ENCODE measurements around the gene XPO6. TPM values are rescaled to one million over a fixed set of nuclear protein-coding genes. Genes with fewer than 3 reads are reported as not detected.

XPO6 gene
- polyA plus RNA-seq, 1 experiment, result 207 TPM

DNA sequence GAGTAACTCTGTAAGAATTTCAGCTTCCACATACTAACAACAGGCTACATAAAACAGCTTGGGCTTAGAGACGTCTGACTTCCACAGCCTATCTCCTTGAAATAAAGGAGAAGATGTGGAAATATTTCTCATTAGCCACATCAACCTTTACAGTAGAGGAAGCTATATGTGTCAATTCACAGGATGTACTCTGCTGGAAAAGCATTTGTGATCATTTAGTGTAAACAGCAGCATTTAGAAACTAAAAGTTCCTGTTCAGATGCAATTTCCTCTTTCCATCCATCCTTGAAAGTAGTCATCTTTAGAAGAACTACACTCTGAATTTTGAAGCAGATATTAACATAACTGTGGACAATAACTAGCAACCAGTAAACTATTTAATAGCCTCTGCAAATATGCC lies 46.2 kb downstream of the XPO6 start:
- CTCF ChIA-PET, result no interaction called here

DNA sequence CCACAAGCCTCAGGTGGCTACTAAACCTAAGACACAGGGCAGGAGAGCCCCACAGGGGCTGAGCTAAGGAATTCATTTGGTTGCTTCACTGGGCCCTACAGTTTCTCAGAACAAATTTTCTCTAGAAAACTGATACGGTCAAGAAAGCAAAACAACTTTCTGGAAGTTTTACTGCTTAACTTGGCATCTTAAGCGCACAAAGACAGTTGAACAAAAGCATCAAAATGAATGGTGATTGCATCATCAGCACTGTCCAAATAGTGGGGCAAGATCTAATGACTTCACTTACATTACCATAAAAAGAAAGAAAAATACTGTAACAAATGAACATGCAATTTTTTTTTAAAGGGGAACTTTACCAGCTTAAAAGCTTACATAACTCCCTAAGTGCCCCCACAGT lies 47.6 kb downstream of the XPO6 start:
- ChIA-PET POLR2A (interaction anchor here (1.3 kb wide), 1 partner anchor 17 kb away, joined by 7 read pairs; no protein-coding TSS in a partner anchor), CTCF (interaction anchor here (1.2 kb wide), 1 partner anchor 12 kb away, joined by 3 read pairs; no protein-coding TSS in a partner anchor)
- no peaks in the 10 kb centered on the region for H3K27me3 ChIP-seq (ENCODE audit: control insufficient read depth, insufficient read depth, low read length)
- no peaks in the 10 kb centered on the region for H3K9me3 ChIP-seq (ENCODE audit: control insufficient read depth, insufficient read depth, low read length)
- no peak overlapping the region for H3K4me3 ChIP-seq (ENCODE audit: low read depth, low read length)
- DNase-seq (ENCODE audit: low read depth, low spot score), result no peak
- TF ChIP-seq, protein P1, sequence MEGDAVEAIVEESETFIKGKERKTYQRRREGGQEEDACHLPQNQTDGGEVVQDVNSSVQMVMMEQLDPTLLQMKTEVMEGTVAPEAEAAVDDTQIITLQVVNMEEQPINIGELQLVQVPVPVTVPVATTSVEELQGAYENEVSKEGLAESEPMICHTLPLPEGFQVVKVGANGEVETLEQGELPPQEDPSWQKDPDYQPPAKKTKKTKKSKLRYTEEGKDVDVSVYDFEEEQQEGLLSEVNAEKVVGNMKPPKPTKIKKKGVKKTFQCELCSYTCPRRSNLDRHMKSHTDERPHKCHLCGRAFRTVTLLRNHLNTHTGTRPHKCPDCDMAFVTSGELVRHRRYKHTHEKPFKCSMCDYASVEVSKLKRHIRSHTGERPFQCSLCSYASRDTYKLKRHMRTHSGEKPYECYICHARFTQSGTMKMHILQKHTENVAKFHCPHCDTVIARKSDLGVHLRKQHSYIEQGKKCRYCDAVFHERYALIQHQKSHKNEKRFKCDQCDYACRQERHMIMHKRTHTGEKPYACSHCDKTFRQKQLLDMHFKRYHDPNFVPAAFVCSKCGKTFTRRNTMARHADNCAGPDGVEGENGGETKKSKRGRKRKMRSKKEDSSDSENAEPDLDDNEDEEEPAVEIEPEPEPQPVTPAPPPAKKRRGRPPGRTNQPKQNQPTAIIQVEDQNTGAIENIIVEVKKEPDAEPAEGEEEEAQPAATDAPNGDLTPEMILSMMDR (IDR thresholded peaks at IDR 0.05; ENCODE audit: low read depth, low read length), result no peak
- peak overlapping the region; percentile 47 for H3K27ac ChIP-seq (ENCODE audit: low read depth, low read length)

More for the DNA sequence above, 46.2 kb downstream of the XPO6 start:
- no peaks in the 10 kb centered on the region for H3K9me3 ChIP-seq (ENCODE audit: control insufficient read depth, insufficient read depth, low read length)
- no peak for DNase-seq (ENCODE audit: low read depth, low spot score)
- TF ChIP-seq, protein P1 (IDR thresholded peaks at IDR 0.05; ENCODE audit: low read depth, low read length), result no peak
- H3K27ac ChIP-seq (ENCODE audit: low read depth, low read length), result no peak overlapping the region
- POLR2A ChIA-PET, result no interaction called here
- H3K27me3 ChIP-seq (ENCODE audit: control insufficient read depth, insufficient read depth, low read length), result no peaks in the 10 kb centered on the region
- no peak overlapping the region for H3K4me3 ChIP-seq (ENCODE audit: low read depth, low read length)

DNA sequence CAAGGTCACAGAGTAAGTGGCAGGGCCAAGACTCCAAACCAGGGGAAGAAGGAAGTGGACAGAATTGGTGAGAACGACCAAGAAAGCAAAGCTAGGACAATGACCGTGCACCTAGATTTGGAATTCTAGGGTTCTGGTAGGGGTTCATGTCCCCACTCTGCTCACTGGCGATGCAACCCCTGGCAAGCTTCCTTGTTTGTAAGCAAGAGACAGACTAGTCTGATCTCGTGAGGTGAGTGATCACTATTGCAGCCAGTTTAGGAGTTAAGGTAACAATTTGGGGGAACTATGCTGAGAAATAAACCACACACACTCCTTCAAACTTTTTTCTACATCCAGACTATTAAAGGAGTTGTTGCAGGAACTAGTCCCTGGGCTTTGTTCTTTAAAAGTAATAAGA lies 48.1 kb downstream of the XPO6 start:
- no peaks in the 10 kb centered on the region for H3K9me3 ChIP-seq (ENCODE audit: control insufficient read depth, insufficient read depth, low read length)
- peak overlapping the region; percentile 47 for H3K27ac ChIP-seq (ENCODE audit: low read depth, low read length)
- POLR2A ChIA-PET, result interaction anchor here (1.3 kb wide), 1 partner anchor 18 kb away, joined by 7 read pairs; no protein-coding TSS in a partner anchor
- no peak overlapping the region for H3K4me3 ChIP-seq (ENCODE audit: low read depth, low read length)
- no peaks in the 10 kb centered on the region for H3K27me3 ChIP-seq (ENCODE audit: control insufficient read depth, insufficient read depth, low read length)
- DNase-seq (ENCODE audit: low read depth, low spot score), result no peak
- TF ChIP-seq, protein P1 (IDR thresholded peaks at IDR 0.05; ENCODE audit: low read depth, low read length), result no peak
- CTCF ChIA-PET, result interaction anchor here (1.2 kb wide), 1 partner anchor 12 kb away, joined by 3 read pairs; no protein-coding TSS in a partner anchor

DNA sequence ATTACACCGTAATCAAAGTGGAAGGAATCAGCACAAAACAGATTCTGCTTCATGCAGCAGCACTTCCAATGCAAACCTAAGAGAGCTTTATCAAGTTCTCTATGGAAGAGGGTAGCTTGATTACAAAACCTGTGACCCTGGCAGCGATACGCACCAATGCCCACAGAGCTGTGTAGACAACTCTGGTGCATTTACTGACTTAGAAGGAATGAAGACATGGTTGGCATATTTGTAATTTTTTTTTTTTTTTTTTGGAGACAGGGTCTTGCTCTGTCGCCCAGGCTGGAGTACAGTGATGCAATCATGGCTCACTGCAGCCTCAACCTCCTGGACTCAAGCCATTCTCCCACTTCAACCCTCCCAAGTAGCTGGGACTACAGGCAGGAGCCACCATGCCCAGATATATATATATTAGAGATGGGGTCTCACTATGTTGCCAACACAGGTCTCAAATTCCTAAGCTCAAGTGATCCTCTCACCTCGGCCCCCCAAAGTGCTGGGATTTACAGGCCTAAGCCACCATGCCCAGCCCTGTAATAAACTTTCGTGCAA lies 49.4 kb downstream of the XPO6 start:
- TF ChIP-seq, protein P1 (IDR thresholded peaks at IDR 0.05; ENCODE audit: low read depth, low read length), result no peak
- Histone ChIP-seq H3K27ac (ENCODE audit: low read depth, low read length) (no peak overlapping the region), H3K4me3 (ENCODE audit: low read depth, low read length) (no peak overlapping the region), H3K27me3 (ENCODE audit: control insufficient read depth, insufficient read depth, low read length) (no peaks in the 10 kb centered on the region), H3K9me3 (ENCODE audit: control insufficient read depth, insufficient read depth, low read length) (no peaks in the 10 kb centered on the region)
- CTCF ChIA-PET, result no interaction called here
- POLR2A ChIA-PET, result interaction anchor here (0.6 to 0.9 kb wide), 2 partner anchors 26 to 56 kb away, joined by 3 to 10 read pairs; no protein-coding TSS in a partner anchor
- no peak for DNase-seq (ENCODE audit: low read depth, low spot score)

DNA sequence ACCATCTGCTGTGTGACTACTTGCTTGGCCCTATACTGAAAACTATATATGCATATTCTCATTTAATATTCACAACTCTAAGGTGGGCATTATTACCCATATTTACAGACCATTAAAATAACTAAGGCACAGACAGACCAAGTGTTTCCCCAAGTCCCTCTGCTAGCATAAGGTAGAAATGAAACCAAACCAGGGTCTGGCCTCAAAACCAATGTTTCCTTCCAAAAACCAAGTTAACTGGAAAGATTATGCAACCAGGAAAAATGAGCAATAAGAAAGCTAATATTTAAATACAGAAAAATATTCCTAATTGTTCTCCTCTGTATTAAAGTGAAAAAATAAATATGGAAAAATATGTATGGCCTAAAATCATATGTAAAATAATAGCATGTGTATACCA lies 50.1 kb downstream of the XPO6 start:
- ChIA-PET CTCF (no interaction called here), POLR2A (no interaction called here)

More for the DNA sequence above, 50.1 kb downstream of the XPO6 start:
- TF ChIP-seq, protein P1 (IDR thresholded peaks at IDR 0.05; ENCODE audit: low read depth, low read length), result no peak
- Histone ChIP-seq H3K4me3 (ENCODE audit: low read depth, low read length) (no peak overlapping the region), H3K27me3 (ENCODE audit: control insufficient read depth, insufficient read depth, low read length) (no peaks in the 10 kb centered on the region), H3K27ac (ENCODE audit: low read depth, low read length) (no peak overlapping the region), H3K9me3 (ENCODE audit: control insufficient read depth, insufficient read depth, low read length) (no peaks in the 10 kb centered on the region)
- DNase-seq (ENCODE audit: low read depth, low spot score), result no peak
